Large intestine (tissue), 12 donors: Measurements from ENCODE around the gene TDRD9. TPM values are rescaled to one million over a fixed set of nuclear protein-coding genes. Genes with fewer than 3 reads are reported as not detected.
A peak's percentile ranks its signal among the peaks of the same experiment; 100 is the strongest.

ENCODE experiments used
- DNase-seq, 2 donors: peaks; one replicate each; pipeline versions ENCODE4 v3.0.0 to v3.0.0-alpha.2; 2013
- H3K27ac ChIP-seq: one replicate; pipeline ENCODE4 v1.5.1; 2013; ENCODE audit warnings: low read length
- H3K27me3 ChIP-seq: 2 replicates; pipeline ENCODE4 v1.6.1; 2013; ENCODE audit warnings: low read length; ENCODE audit not compliant: control insufficient read depth, insufficient read depth
- H3K36me3 ChIP-seq: 2 replicates; pipeline ENCODE4 v1.6.1; 2013; ENCODE audit warnings: low read length; ENCODE audit not compliant: control insufficient read depth, insufficient read depth
- H3K4me1 ChIP-seq: one replicate; pipeline ENCODE4 v1.6.1; 2013; ENCODE audit warnings: low read length; ENCODE audit not compliant: control insufficient read depth, insufficient read depth
- H3K4me3 ChIP-seq: one replicate; pipeline ENCODE4 v1.5.1; 2013; ENCODE audit warnings: low read length
- H3K9me3 ChIP-seq: one replicate; pipeline ENCODE4 v1.6.1; 2013; ENCODE audit warnings: mild to moderate bottlenecking, low read depth, low read length, moderate library complexity; ENCODE audit not compliant: control insufficient read depth
- WGBS: methylation state at CpG from one replicate; pipeline ENCODE4 v1.1.5; 2013; ENCODE audit warnings: low lambda C conversion rate; ENCODE audit not compliant: insufficient coverage; 5-methylcytosine and 5-hydroxymethylcytosine counted together
- long read RNA-seq, 11 donors: transcript quantifications; one replicate each; lab custom pipeline, GENCODE V29; 2026
- polyA plus RNA-seq: library from polyadenylated mRNA; unstranded; fragments of 120-200 nt; gene quantifications from one replicate; pipeline ENCODE4 v1.2.1, GENCODE V29; 2013

Gene TDRD9, protein sequence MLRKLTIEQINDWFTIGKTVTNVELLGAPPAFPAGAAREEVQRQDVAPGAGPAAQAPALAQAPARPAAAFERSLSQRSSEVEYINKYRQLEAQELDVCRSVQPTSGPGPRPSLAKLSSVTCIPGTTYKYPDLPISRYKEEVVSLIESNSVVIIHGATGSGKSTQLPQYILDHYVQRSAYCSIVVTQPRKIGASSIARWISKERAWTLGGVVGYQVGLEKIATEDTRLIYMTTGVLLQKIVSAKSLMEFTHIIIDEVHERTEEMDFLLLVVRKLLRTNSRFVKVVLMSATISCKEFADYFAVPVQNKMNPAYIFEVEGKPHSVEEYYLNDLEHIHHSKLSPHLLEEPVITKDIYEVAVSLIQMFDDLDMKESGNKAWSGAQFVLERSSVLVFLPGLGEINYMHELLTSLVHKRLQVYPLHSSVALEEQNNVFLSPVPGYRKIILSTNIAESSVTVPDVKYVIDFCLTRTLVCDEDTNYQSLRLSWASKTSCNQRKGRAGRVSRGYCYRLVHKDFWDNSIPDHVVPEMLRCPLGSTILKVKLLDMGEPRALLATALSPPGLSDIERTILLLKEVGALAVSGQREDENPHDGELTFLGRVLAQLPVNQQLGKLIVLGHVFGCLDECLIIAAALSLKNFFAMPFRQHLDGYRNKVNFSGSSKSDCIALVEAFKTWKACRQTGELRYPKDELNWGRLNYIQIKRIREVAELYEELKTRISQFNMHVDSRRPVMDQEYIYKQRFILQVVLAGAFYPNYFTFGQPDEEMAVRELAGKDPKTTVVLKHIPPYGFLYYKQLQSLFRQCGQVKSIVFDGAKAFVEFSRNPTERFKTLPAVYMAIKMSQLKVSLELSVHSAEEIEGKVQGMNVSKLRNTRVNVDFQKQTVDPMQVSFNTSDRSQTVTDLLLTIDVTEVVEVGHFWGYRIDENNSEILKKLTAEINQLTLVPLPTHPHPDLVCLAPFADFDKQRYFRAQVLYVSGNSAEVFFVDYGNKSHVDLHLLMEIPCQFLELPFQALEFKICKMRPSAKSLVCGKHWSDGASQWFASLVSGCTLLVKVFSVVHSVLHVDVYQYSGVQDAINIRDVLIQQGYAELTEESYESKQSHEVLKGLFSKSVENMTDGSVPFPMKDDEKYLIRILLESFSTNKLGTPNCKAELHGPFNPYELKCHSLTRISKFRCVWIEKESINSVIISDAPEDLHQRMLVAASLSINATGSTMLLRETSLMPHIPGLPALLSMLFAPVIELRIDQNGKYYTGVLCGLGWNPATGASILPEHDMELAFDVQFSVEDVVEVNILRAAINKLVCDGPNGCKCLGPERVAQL (N-terminal part only)
- 0.46 TPM for polyA plus RNA-seq
- long read RNA-seq, donor 1, result 0 reads
- long read RNA-seq, donor 2, result 0 reads
- long read RNA-seq, donor 3, result 0 reads
- long read RNA-seq, donor 4, result 0 reads
- long read RNA-seq, donor 5, result 0 reads
- long read RNA-seq, donor 6, result 0 reads
- long read RNA-seq, donor 7, result 0 reads
- long read RNA-seq, donor 8, result 0 reads
- long read RNA-seq, donor 9, result 0 reads
- long read RNA-seq, donor 10, result 0 reads
- long read RNA-seq, donor 11, result 0 reads

DNA sequence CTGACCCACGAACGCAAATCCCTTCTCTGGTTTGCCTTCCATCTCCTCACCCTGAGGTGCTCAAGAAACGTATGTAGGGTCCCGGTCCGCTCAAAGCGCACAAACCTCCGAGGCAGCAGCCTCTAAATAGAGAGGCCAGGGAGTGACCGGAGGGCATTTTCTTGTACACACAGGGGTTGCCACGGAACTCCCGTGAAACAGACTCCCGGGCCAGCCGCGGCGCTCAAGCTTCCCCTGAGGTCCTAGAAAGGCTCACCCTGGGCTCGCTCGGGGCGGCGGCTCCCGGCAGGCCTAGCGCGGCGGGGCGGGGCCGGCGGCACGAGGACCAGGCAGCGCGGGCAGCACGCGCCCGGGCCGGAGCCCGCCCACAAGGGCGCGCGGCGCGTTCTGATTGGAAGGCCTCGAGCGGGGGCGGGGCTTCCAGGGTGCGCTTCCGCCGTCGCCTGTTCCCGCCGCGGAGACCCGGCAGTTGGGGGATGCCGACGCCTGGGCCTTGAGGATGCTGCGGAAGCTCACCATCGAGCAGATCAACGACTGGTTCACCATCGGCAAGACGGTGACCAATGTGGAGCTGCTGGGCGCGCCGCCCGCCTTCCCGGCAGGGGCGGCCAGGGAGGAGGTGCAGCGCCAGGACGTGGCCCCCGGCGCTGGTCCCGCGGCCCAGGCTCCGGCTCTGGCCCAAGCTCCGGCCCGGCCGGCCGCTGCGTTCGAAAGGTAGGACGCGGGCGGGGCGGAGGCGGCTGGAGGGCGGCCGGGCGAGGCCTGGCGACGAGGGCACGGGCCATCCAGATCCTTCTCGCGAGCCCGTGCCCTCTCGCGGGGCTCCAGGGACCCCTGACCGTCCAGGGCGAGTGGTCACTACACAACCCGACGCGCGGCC lies at the start of gene TDRD9:
TSS of gene TDRD9 (plus strand) at position 446 of the 880 bp plus-strand sequence. CDS start at position 500, 54 bp downstream.
- Histone ChIP-seq H3K4me3 (no peak within 1 kb of the TSS), H3K4me1 (no peaks in the 10 kb centered on the region), H3K36me3 (no peaks in the 10 kb centered on the region), H3K27me3 (peaks cover 12% of the 10 kb centered on the region), H3K9me3 (peaks cover 7% of the 10 kb centered on the region), H3K27ac (no peak within 1 kb of the TSS)
- DNase-seq, result no peak
- WGBS, result no CpG with 5 or more reads among the region's 97 CpGs

DNA sequence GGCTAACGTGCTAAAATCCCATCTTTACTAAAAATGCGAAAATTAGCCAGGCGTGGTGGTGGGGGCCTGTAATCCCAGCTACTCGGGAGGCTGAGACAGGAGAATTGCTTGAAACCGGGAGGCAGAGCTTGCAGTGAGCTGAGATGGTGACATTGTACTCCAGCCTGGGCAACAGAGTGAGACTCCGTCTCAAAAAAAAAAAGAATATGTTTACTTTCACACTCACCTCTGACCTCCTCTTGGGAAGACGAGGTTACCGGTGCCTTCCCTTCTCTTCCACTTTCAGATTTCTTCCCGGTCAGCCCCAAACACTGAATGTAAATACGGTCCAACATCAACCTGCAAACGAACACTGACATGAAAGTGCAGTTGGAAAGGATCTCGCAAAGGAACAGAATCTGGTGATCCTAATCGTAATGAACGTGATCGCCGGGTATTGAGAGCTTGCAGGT lies 49.1 kb upstream of the TDRD9 start:
- Histone ChIP-seq H3K9me3 (no peaks in the 10 kb centered on the region), H3K4me1 (peaks cover 37% of the 10 kb centered on the region), H3K27ac (no peak overlapping the region), H3K4me3 (no peak overlapping the region), H3K27me3 (no peaks in the 10 kb centered on the region), H3K36me3 (no peaks in the 10 kb centered on the region)
- no peak for DNase-seq
- no CpG with 5 or more reads among the region's 16 CpGs for WGBS

DNA sequence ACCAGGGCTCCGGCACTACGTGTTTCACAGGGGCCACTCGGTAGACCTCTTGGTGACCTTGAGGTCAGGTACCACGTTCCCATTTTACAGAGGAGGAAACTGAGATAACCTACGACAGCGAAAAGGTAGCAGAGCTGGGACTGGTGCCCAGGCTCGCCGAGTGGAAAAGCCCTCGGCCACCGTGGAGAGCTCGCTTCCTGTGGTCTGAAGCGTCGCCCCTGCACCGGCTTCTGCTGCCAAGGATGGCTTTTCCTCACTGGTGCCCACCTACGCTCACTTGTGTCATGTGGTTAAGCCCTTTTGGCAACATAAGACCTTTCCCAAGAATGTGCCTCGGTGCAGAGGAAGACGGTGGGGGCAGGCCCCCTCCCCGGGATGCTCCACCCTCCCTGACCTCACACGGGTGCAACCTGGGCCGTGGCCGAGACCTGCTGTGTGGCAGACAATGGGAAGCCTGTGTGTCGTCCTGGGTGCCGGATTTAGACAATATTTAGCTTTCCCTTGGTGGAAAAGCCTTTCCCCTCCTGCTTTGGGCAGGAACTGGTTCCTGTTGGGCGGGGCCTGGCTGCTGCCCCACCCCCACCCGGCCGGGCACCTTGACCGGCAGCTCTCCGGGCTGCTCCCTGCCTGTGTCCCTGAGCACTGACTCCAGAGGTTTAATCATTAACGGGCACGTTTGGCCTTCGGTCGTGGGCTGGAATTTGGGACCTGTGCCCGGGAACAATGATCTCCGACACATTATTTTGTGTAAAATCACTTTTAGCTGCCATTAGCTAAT lies 48.5 kb upstream of the TDRD9 start:
- no CpG with 5 or more reads among the region's 34 CpGs for WGBS
- Histone ChIP-seq H3K27ac (peak overlapping the region; percentile 65), H3K9me3 (no peaks in the 10 kb centered on the region), H3K36me3 (no peaks in the 10 kb centered on the region), H3K27me3 (no peaks in the 10 kb centered on the region), H3K4me3 (peak overlapping the region; percentile 30), H3K4me1 (peaks cover 37% of the 10 kb centered on the region)
- peak; percentile 78 to 89 for DNase-seq

DNA sequence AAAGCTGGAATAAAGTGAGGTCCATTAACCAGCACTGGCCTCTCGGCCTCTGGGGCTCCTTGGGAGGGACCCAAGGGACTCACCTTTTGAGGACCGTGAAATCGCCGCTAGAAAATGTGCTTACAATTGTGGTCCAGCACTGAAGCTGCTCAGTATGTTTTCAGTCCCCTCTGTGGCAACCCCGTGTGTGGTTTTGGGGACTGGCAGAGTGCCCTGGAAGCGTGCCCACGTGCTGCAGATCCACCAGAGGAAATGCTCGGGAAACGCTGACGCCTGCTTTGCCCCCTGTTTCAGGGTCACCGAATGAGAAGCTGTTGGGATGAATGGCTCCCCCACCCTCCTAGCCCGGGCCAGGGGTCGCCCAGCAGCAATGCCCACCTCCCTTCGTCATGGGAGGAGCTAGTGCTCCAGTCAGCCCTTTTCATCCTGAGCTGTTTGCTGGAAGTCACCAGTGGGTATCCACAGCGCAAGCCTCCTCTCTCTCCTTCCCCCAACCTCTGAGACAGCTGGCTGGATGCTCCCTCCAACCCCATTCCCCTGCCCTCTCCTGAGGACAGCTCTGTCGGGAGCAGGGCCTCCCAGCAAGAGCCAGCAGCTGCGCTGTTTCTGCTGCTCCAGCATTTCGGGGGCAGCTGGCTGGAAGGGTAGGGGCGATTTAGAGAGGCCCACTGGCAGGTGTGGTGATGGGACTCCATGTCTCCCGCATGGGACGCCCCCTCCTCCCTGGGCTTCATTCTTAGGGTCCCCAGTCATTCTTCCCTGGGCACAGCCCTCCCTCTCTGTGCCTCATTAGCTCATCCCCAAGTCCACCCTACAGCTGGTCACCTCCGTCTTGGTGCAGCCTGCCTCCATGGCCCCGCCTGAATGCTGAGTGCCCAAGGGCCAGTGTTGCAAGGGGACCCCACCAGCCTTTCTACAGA lies 47.6 kb upstream of the TDRD9 start:
- no CpG with 5 or more reads among the region's 23 CpGs for WGBS
- H3K4me3 ChIP-seq, result peak overlapping the region; percentile 30

DNA sequence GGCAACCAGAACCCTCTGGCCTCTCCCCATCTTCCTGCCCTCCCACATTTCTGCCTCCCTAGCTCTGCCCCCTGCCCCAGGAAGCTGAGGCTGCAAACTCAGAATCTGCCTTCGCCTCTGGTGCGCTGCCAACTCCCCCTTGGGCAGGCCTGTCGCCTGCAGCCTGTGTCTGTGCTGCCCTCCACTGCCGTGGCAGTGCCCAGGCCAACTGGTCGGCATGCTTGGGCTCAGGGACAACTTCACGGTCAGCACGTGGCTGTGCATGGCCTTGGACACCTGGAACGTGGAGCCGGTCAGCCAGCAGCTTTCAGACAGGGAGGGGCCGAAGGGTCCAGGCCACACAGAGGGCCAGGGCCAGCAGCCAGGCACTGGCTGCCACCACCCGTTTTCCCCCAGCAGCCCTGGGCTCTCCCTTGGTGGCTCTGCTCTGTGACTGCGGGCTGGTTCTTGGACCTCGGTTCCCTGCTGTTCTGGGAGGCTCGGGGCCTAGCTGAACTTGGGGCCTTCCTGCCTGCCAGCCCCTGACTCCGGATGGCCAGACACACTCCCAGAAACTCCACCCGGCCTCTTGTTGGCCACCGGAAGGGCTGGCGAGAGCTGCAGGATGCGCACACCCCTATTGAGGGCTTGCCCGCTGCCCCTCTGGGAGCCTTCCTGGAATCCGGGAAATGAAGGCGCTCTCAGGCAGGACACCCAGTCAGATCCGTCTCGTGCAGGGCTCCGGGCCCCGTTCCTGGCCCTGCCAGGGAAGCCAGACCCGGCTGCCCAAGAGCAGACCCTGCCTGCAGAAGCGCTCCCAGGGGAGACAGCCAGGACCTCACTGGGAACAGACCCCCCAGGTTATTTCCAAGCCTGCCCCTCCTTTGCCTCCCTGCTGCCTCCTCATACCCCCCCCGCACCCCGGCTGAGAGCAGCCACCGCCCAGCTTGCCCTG lies 46.7 kb upstream of the TDRD9 start:
- peaks cover 43% of the 10 kb centered on the region for H3K4me1 ChIP-seq
- no peak overlapping the region for H3K27ac ChIP-seq
- H3K27me3 ChIP-seq, result no peaks in the 10 kb centered on the region
- no peaks in the 10 kb centered on the region for H3K9me3 ChIP-seq
- H3K4me3 ChIP-seq, result no peak overlapping the region
- no CpG with 5 or more reads among the region's 31 CpGs for WGBS
- H3K36me3 ChIP-seq, result no peaks in the 10 kb centered on the region
- DNase-seq, result no peak

More for the DNA sequence above, 47.6 kb upstream of the TDRD9 start:
- H3K9me3 ChIP-seq, result no peaks in the 10 kb centered on the region
- peak overlapping the region; percentile 65 for H3K27ac ChIP-seq
- H3K27me3 ChIP-seq, result no peaks in the 10 kb centered on the region
- H3K4me1 ChIP-seq, result peaks cover 37% of the 10 kb centered on the region
- no peaks in the 10 kb centered on the region for H3K36me3 ChIP-seq
- no peak for DNase-seq

DNA sequence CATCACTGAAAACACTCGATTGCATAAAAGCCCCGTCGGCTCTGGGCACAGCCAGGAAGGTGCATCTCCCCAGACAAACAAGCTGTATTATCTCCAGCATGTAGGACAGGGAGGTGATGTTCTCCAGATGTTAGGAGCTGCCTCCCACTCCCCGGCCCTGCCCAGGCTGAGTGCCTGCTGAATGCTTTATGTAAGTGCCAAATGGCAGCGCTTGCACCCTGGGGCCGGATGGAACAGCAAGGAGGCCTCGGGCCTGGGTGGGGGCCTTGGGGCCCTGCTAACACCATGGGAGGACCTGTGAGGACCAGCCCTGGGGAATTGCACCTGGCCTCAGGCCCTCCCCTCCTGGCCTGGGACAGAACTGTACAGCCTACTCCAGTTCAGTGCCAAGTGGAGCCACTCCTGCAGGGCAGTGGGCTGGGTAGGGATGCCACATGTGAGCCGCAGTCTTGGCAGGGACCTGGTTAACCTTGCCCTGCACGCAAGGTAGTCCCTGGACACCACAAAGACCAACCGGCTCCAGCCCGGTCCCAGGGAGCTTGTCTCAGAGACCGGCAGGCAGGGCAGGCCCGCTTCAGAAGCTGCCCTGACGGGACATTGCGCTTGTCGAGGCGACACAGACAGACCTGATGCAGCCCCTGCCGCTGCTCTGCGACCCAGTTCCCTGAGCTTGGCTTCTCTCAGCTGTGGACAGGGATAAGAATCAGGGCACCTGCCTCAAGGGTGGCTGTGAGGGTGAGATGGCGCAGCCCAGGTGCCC lies 45.6 kb upstream of the TDRD9 start:
- no CpG with 5 or more reads among the region's 20 CpGs for WGBS
- no peak overlapping the region for H3K4me3 ChIP-seq
- no peak for DNase-seq
- no peaks in the 10 kb centered on the region for H3K27me3 ChIP-seq
- no peak overlapping the region for H3K27ac ChIP-seq
- H3K36me3 ChIP-seq, result no peaks in the 10 kb centered on the region
- peaks cover 54% of the 10 kb centered on the region for H3K4me1 ChIP-seq
- no peaks in the 10 kb centered on the region for H3K9me3 ChIP-seq

DNA sequence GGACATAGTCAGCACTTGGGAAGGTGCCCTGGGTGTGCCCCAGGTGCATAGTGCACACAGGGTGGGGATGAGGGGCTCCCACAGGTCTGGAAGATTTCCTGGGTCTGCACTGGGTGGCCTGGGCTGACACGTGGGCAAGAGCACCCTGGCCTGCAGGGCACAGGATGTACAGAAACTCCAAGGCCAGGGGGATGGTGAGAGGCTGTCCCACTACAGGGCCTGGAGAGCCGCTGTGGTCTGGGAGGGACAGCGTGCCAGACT lies 45.1 kb upstream of the TDRD9 start:
- Histone ChIP-seq H3K36me3 (no peaks in the 10 kb centered on the region), H3K27me3 (no peaks in the 10 kb centered on the region), H3K4me3 (no peak overlapping the region), H3K4me1 (peaks cover 58% of the 10 kb centered on the region), H3K9me3 (no peaks in the 10 kb centered on the region), H3K27ac (no peak overlapping the region)
- DNase-seq, result no peak
- no CpG with 5 or more reads among the region's 3 CpGs for WGBS
